ENCODE data around the gene ARGLU1.

Gene ARGLU1

GRCh38 chr13:106500445-106500844 is 67.5 kb downstream of the ARGLU1 start:
- no peak for TF ChIP-seq CTCF (IDR thresholded peaks at IDR 0.05; ENCODE audit: insufficient read depth, low read length, missing control alignments)
- no peak for DNase-seq (ENCODE audit: low read depth, low spot score)
- CTCF ChIA-PET: no interaction called here
- no peak overlapping the region for H3K4me3 ChIP-seq (ENCODE audit: low read depth, low read length)
- POLR2A ChIA-PET: no interaction called here

- no peak for DNase-seq (ENCODE audit: low read depth, low spot score)
- POLR2A ChIA-PET: no interaction called here
- TF ChIP-seq CTCF (IDR thresholded peaks at IDR 0.05; ENCODE audit: insufficient read depth, low read length, missing control alignments): no peak
- H3K4me3 ChIP-seq (ENCODE audit: low read depth, low read length): no peak overlapping the region
- CTCF ChIA-PET: no interaction called here
Observed at GRCh38 chr13:106499896-106500295, 68.0 kb downstream of the ARGLU1 start.

- CTCF ChIA-PET: no interaction called here
- no peak overlapping the region for H3K4me3 ChIP-seq (ENCODE audit: low read depth, low read length)
- POLR2A ChIA-PET: no interaction called here
- no peak for DNase-seq (ENCODE audit: low read depth, low spot score)
- TF ChIP-seq CTCF (IDR thresholded peaks at IDR 0.05; ENCODE audit: insufficient read depth, low read length, missing control alignments): no peak
Observed at GRCh38 chr13:106499113-106499512, 68.8 kb downstream of the ARGLU1 start.

GRCh38 chr13:106498571-106498970 is 69.4 kb downstream of the ARGLU1 start:
- ChIA-PET POLR2A (no interaction called here), CTCF (no interaction called here)
- H3K4me3 ChIP-seq (ENCODE audit: low read depth, low read length): no peak overlapping the region
- no peak for DNase-seq (ENCODE audit: low read depth, low spot score)
- no peak for TF ChIP-seq CTCF (IDR thresholded peaks at IDR 0.05; ENCODE audit: insufficient read depth, low read length, missing control alignments)

- CTCF ChIA-PET: no interaction called here
- no peak overlapping the region for H3K4me3 ChIP-seq (ENCODE audit: low read depth, low read length)
- POLR2A ChIA-PET: no interaction called here
- no peak for TF ChIP-seq CTCF (IDR thresholded peaks at IDR 0.05; ENCODE audit: insufficient read depth, low read length, missing control alignments)
- no peak for DNase-seq (ENCODE audit: low read depth, low spot score)
Observed at GRCh38 chr13:106498158-106498557, 69.8 kb downstream of the ARGLU1 start.

GRCh38 chr13:106497079-106497478 is 70.9 kb downstream of the ARGLU1 start:
- DNase-seq (ENCODE audit: low read depth, low spot score): no peak
- POLR2A ChIA-PET: no interaction called here
- no peak for TF ChIP-seq CTCF (IDR thresholded peaks at IDR 0.05; ENCODE audit: insufficient read depth, low read length, missing control alignments)
- H3K4me3 ChIP-seq (ENCODE audit: low read depth, low read length): no peak overlapping the region
- CTCF ChIA-PET: no interaction called here

Measured in AG04449 (cell line).